Spleen (tissue), 11 donors: ENCODE data around the gene TANK. TPM values are rescaled to one million over a fixed set of nuclear protein-coding genes. Genes with fewer than 3 reads are reported as not detected.
A peak's percentile ranks its signal among the peaks of the same experiment; 100 is the strongest.

ENCODE experiments used
- DNase-seq: peaks from one replicate; pipeline ENCODE4 v3.0.0-alpha.2; 2020
- H3K27ac ChIP-seq, 8 donors: fragments of 200-600 bp; sonication (generic) in 7 of 8; 1 replicate in 4 of 8; 2 replicates in 4 of 8; pipeline versions ENCODE4 v1.5.0 to v1.8.0; 2016 to 2021; ENCODE audit warnings: inconsistent platforms in 4 of 8, mild to moderate bottlenecking in 4 of 8, moderate library complexity in 1 of 8
- H3K27me3 ChIP-seq, 7 donors: fragments of 200-600 bp; sonication (generic) in 6 of 7; replicated peaks in 1 of 7; 1 replicate in 4 of 7; 2 replicates in 3 of 7; pipeline versions ENCODE4 v1.5.0 to v1.8.0; 2016 to 2021; ENCODE audit warnings: inconsistent platforms in 3 of 7, mild to moderate bottlenecking in 1 of 7
- H3K36me3 ChIP-seq, 6 donors: fragments of 200-600 bp; sonication (generic) in 5 of 6; 1 replicate in 4 of 6; 2 replicates in 2 of 6; pipeline versions ENCODE4 v1.5.0 to v1.8.0; 2016 to 2021; ENCODE audit warnings: inconsistent platforms in 2 of 6
- H3K4me1 ChIP-seq, 6 donors: fragments of 200-600 bp; sonication (generic) in 5 of 6; 1 replicate in 3 of 6; 2 replicates in 3 of 6; pipeline versions ENCODE4 v1.5.0 to v1.8.0; 2016 to 2021; ENCODE audit warnings: inconsistent platforms in 3 of 6
- H3K4me3 ChIP-seq, 8 donors: fragments of 200-600 bp; sonication (generic) in 7 of 8; 1 replicate in 4 of 8; 2 replicates in 4 of 8; pipeline versions ENCODE4 v1.5.0 to v1.8.0; 2016 to 2021; ENCODE audit warnings: inconsistent platforms in 4 of 8, mild to moderate bottlenecking in 4 of 8, moderate library complexity in 2 of 8
- H3K9me3 ChIP-seq, 8 donors: fragments of 200-600 bp; sonication (generic) in 7 of 8; 1 replicate in 4 of 8; 2 replicates in 4 of 8; pipeline versions ENCODE4 v1.5.0 to v1.8.0; 2016 to 2021; ENCODE audit warnings: inconsistent platforms in 4 of 8
- CTCF ChIP-seq, 11 experiments: fragments of 200-600 bp in 7 of 11; fragments of 450-650 bp in 4 of 11; sonication (generic) in 4 of 11; IDR thresholded peaks in 8 of 11; conservative IDR thresholded peaks in 3 of 11; 1 replicate in 7 of 11; 2 replicates in 4 of 11; pipeline versions ENCODE4 v1.4.0 to v1.8.0; 2016 to 2021; ENCODE audit warnings: antibody characterized with exemption in 11 of 11, inconsistent platforms in 4 of 11, mild to moderate bottlenecking in 1 of 11
- POLR2A ChIP-seq, 3 donors: fragments of 450-650 bp; IDR thresholded peaks; one replicate each; pipeline ENCODE4 v1.5.1; 2017; ENCODE audit warnings: antibody characterized with exemption in 3 of 3, mild to moderate bottlenecking in 1 of 3
- POLR2AphosphoS5 ChIP-seq, 3 donors: sonication (generic); formaldehyde crosslinking; IDR thresholded peaks; one replicate each; pipeline ENCODE4 v1.5.1; 2017; ENCODE audit warnings: antibody characterized with exemption in 3 of 3
- WGBS, 5 donors: extraction: QIAGEN DNeasy Blood & Tissue Kit in 3 of 5; methylation state at CpG; one replicate each; pipeline versions ENCODE4 v1.1.5 to v1.1.7; 2013 to 2018; 5-methylcytosine and 5-hydroxymethylcytosine counted together
- intact Hi-C: fragments of 100-400 bp; cut with DNase I; formaldehyde crosslinking; loops from one replicate; pipeline ENCODE4 v1.15.0; 2023; ENCODE audit warnings: low total_unique reads
- polyA plus RNA-seq, 3 donors: library from polyadenylated mRNA; stranded (reverse); fragments of 200-250 nt; gene quantifications; one replicate each; pipeline ENCODE4 v1.2.1, GENCODE V29; 2013
- total RNA-seq, 7 donors: library from RNA; depleted of rRNA in 3 of 7; stranded (reverse); fragments of >200 nt in 3 of 7; fragmentation: NEBNext Ultra II Directional in 4 of 7; extraction: Animal tissue kit (Norgen Biotek cat#: 25700) in 4 of 7; gene quantifications; one replicate each; pipeline versions ENCODE4 v1.1.0 to v1.2.1, GENCODE V29; 2016 to 2021
- donor health status: healthy with polysubstance abuse.
- donor health status: DM: no; HTN: no; CAD: no; lungs with moderate emphysema.
- donor health status: DM: no; HTN: no; CAD: no.
- donor health status: Bipolar disorder and iron deficiency.
- donor health status: healthy.
- donor health status: DM: no; HTN: no; CAD: no.
- donor health status: DM: yes; HTN: yes; CAD: no.

Gene TANK
- total and polyA plus RNA-seq, 10 donors = 37.5 to 152 (median 120) TPM

GRCh38 chr2:161170958-161171932 lies 11.0 kb downstream of the TANK start:
- Histone ChIP-seq H3K4me3 (no peak overlapping the region), H3K27ac (peak overlapping the region in 6 of 8 donors; percentile 6 to 69 (median 56)), H3K36me3 (peaks cover 0 to 40% (median 1%) of the 10 kb centered on the region in 6 donors), H3K9me3 (no peaks in the 10 kb centered on the region), H3K4me1 (peaks cover 26 to 100% (median 84%) of the 10 kb centered on the region in 6 donors), H3K27me3 (no peaks in the 10 kb centered on the region)
- TF ChIP-seq CTCF (IDR thresholded peaks at IDR 0.05 in 8 of 11, conservative IDR thresholded peaks at IDR 0.05 in 3 of 11) (no peak), POLR2AphosphoS5 (IDR thresholded peaks at IDR 0.05) (no peak), POLR2A (IDR thresholded peaks at IDR 0.05) (no peak)
- WGBS, 5 donors = 45 to 65% (median 53%) methylated on average over 4 of the region's 4 CpGs
- intact Hi-C loops = no loop called here
- DNase-seq = no peak

- Histone ChIP-seq H3K36me3 (peaks cover 0 to 50% (median 1%) of the 10 kb centered on the region in 6 donors), H3K27me3 (no peaks in the 10 kb centered on the region), H3K9me3 (peaks cover 0 to 9% (median 0%) of the 10 kb centered on the region in 8 donors), H3K27ac (peak overlapping the region in 1 of 8 donors; percentile 1), H3K4me3 (no peak overlapping the region), H3K4me1 (peaks cover 24 to 99% (median 72%) of the 10 kb centered on the region in 6 donors)
- DNase-seq = no peak
- TF ChIP-seq POLR2A (IDR thresholded peaks at IDR 0.05) (no peak), CTCF (IDR thresholded peaks at IDR 0.05 in 8 of 11, conservative IDR thresholded peaks at IDR 0.05 in 3 of 11) (no peak), POLR2AphosphoS5 (IDR thresholded peaks at IDR 0.05) (no peak)
- WGBS, 5 donors = 84 to 90% (median 87%) methylated on average over 4 of the region's 4 CpGs
- intact Hi-C loops = no loop called here
These were observed 12.8 kb downstream of the TANK start for GRCh38 chr2:161172901-161173540.

GRCh38 chr2:161173541-161174194 lies 13.4 kb downstream of the TANK start:
- intact Hi-C loops = no loop called here
- TF ChIP-seq POLR2AphosphoS5 (IDR thresholded peaks at IDR 0.05) (no peak), CTCF (IDR thresholded peaks at IDR 0.05 in 8 of 11, conservative IDR thresholded peaks at IDR 0.05 in 3 of 11) (no peak), POLR2A (IDR thresholded peaks at IDR 0.05) (no peak)
- H3K27ac ChIP-seq = peak overlapping the region in 2 of 8 donors; percentile 1 to 6
- no peaks in the 10 kb centered on the region for H3K27me3 ChIP-seq
- H3K4me3 ChIP-seq = no peak overlapping the region
- whole genome bisulfite sequencing, 5 donors = 91 to 99% (median 97%) methylated on average over 2 of the region's 2 CpGs
- DNase-seq = no peak
- peaks cover 0 to 50% (median 1%) of the 10 kb centered on the region in 6 donors for H3K36me3 ChIP-seq
- peaks cover 20 to 98% (median 68%) of the 10 kb centered on the region in 6 donors for H3K4me1 ChIP-seq
- H3K9me3 ChIP-seq = peaks cover 0 to 9% (median 0%) of the 10 kb centered on the region in 8 donors
